GM21390 (cell line): ENCODE measurements around the gene BRPF3.

Experiments
- ATAC-seq: cut with Tn5 transposase; IDR thresholded peaks from one replicate; pipeline ENCODE4 v1.9.1; 2021; ENCODE audit not compliant: unreplicated experiment

The BRPF3 gene

DNA sequence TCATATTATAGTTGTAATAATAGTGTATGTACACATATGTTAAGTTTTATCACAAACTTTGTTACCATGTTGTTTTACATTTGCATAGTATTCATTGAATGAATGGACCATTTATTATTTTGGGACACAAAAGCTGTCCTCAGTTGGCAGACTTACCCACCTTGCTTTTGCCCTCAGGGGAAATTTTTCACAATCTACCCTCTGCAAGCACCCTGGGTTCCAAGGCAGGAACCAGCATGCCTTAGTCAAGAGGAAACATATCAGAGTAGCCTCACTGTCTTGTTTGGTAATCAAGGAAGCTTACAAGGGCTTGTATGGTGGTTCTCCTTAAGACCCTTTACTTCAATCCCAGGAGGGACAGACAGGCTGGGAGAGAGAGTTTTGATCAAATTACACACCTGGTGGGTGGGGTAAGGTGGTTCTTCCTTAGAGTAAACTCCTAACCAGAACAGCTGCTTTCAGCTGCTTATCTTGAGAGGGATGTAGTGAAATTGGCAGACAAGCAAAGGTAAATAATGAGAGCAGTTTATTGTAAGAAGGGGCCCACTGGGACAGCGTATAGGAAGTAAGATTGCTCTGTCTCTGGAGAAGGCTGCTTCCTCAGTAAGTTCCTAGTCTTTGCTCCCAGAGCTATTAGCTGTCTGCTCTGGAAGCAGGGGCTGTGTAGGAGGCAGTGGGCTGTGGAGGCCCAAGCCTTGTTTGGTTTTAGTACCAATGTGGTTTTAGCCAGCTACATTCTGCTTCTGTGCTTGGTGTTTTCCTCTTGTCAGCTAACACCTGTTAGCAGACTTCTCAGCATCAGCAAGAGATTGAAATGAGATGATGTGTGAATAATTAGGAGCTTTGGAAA is 31.1 kb downstream of the BRPF3 start:
- ATAC-seq: no peak

DNA sequence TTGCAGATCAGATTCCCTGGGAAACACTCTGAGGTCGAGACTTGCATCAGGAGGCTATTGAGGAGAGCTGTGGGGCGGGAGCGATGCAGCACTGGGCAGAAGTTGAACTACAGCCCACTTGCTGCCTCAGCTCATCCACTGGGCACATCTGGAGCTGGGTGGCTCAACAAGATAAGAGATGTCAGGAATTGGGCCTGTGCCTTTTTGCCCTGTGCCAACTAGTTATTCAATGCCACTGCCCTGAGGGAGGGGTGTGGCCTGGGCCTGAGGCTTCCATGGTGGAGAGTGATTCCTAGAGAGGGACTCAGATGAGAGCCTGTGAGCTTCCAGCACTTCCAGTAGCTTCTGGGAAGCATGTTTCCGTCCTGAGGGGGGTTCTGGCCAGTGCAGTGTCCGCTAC is 32.7 kb downstream of the BRPF3 start:
- no peak for ATAC-seq

DNA sequence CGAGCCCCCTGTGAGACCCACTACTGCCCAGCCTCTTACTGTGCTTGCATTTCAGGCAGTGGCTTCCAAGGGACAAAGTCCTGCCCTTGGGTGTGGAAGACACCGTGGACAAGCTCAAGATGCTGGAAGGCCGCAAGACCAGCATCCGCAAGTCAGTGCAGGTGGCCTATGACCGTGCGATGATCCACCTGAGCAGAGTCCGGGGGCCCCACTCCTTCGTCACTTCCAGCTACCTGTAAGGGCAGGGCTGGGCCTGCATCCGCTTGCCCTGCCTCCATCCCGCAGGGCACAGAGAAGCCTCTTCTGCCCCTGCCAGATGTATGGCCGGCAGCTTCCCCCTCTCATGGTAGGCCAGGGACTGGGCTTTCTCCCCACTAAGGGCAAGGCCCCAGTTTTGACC is 33.8 kb downstream of the BRPF3 start:
- ATAC-seq: no peak

DNA sequence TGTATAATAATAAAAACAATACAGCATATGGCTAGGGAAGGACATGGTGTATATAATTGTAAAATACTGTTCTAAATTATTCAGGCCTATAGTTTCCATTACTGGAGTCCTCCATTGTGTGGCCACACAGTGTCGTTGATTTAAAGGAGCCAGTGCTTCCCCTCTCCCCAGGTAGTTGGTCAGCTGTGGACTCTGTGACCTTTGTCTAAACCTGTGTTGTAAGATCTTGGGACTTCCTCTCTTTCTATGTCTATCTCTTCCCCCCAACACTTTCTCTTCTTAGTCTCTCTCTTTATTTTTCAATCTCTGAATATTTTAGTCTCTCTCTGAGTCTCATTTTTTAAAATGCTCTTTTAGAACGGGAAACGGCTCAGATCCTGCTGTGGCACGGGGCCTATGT is 35.6 kb downstream of the BRPF3 start:
- no peak for ATAC-seq

DNA sequence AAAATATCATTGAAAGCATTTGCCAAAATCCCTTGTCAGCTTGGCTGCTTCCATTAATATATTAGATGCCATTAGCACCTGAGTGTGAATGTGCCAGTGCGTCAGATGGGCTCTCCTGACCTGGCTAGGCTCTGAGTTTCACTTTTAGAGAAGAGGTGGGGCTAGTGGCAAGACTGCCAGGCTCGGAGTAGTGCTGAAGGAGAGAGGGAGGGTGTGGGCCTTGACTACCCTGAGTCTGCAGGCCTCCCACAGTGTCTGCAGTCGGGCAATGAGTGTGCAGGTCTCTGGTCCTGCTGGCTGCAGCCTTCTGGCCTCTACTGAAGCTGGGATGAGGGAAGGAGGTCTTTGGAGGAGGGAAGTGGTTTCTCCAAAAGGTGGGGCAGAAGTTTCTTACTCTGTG is 38.8 kb downstream of the BRPF3 start:
- no peak for ATAC-seq

DNA sequence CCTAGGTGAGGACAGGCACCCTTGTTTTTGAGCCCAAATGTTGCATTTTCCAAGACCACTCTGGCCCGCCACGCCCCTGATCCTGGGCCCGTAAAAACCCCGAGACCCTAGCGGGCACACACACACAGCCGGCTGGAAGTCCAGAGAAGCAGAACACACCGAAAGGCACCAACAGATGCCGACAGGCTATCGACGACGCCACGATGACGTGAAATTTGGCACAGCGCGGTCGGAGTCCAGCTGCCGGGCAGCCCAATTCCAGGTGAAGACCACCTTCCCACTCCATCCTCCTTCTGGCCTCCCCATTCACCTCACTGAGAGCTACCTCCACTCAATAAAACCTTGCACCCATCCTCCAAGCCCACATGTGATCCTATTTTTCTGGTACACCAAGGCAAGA is 39.3 kb downstream of the BRPF3 start:
- no peak for ATAC-seq

DNA sequence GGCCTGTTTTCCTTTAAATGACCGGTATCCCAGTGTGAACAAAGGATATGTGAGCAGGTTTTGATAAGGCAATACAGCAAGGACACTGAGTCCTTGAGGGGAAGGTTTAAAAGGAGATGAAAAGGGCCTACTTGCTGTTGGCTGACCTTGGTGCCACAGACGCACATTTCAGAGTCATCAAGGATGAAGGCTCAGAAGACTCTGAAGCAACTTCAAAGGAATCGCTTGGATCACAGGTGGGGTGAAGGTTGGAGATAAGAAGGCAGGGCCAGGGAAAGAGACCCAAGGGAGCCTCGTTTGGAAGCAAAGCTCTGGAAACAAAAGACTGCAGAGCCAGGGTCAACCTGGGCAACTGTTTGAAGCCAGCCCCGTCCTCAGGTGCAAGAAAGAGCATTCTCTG is 43.2 kb downstream of the BRPF3 start:
- ATAC-seq: no peak

DNA sequence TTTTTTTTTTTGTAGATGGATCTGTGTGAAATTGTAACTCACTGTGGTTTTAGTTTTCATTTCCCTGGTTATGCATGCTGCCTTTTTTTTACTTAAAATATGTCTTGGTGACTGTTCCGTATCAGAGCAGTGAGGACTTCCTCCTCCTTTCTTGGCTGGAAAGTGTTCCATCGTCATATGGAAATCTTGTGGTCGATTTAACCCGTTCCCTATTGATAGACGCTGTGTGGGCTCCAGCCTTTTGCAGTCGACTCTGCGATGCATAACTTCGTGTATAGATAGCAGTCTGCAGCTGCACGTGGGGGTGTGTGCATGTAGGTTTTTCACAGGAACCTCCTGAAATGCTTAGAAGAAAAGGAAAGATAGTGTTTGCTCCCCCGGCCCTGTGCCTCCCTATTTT is 45.2 kb downstream of the BRPF3 start:
- ATAC-seq: no peak

DNA sequence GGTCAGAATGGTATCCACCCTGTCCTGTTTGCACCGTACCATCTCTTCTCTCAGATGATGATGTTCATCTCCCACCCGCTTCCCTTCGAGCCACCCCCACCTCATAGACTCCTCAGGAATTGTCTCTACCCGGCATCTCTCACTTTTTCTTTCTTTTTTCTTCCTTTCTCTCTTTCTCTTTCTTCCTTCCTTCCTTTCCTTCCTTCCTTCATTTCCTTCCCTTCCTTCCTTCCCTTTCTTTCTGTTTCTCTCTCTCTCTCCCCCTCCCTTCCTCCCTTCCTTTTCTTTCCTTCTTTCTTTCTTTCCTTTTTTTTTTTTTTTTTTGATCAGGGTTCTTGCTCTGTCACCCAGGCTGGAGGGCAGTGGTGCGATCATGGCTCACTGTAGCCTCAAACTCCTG is 45.6 kb downstream of the BRPF3 start:
- ATAC-seq: no peak

DNA sequence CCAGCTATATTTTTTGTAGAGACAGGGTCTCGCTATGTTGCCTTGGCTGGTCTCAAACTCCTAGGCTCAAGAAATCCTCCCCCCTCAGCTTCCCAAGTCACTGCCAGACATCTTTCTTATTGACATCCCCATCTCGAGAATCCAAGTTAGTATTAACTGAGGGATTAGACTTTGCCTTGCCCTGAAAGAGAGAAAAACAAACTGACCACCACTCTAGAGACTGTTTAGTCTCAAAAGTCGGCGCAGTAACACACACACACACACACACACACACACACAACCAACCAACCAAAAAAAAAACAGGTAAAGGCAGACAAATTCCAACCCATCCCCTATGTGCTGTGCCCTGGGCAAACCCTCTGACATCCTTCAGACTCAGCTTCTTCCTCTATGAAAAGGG is 46.1 kb downstream of the BRPF3 start:
- no peak for ATAC-seq

DNA sequence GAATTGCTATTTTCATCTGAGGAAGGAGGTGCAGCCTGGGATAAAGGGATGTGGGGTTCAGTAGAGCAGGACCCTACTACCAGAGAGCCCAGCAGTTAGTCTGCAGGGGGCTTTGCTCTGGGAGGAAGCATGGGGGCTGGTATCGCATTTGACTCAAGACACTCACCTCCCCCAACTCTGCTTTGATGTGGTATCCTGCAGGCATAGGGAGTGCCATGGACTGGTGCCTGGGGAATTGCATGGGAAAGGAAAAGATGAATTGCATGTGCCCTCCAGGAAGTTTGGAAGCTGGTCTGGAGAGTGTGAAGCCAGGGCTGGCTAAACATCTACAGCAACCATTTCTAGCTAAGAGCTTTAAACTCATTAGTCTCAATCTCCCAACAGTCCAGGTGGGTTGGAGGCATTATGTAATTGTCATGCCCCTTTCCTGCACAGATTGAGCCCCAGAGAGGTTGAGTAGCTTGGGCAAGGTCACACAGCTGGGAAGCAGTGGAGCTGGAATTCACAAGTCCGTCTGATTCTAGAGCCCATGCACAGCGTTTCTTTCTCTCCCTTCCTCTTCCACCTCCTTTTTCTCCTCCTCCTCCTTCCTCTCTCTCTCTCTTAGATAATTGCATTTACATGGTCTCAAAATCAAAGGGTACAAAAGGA is 47.1 kb downstream of the BRPF3 start:
- ATAC-seq: no peak

DNA sequence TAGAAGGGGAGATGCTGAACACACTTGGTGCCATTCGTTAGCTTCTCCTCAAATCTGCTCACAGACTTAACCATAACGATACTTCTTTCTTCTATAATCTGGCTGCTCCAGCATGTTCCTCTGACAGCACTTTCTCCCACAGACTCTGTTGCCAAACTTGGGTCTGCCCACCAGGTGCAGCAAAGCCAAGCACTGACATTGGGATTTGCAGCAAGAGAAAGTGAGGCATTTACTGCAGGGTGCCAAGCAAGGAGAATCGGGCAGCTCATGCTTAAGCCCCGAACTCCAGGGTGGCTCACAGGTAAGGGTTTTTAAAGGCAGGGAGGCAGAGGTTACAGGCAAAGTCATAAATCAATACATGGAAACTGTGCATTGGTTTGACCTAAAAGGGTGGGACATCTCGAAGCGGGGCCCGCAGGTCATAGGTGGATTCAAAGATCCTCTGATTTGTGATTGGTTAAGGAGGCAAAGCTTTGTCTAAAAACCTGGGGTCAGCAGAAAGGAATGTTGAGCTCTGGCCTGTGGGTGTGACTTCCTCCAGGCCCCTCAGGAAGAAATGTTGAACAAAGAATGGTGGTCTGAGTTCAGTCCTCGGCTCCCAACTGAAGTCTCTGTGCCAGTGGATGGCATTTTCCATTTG is 48.2 kb downstream of the BRPF3 start:
- no peak for ATAC-seq

DNA sequence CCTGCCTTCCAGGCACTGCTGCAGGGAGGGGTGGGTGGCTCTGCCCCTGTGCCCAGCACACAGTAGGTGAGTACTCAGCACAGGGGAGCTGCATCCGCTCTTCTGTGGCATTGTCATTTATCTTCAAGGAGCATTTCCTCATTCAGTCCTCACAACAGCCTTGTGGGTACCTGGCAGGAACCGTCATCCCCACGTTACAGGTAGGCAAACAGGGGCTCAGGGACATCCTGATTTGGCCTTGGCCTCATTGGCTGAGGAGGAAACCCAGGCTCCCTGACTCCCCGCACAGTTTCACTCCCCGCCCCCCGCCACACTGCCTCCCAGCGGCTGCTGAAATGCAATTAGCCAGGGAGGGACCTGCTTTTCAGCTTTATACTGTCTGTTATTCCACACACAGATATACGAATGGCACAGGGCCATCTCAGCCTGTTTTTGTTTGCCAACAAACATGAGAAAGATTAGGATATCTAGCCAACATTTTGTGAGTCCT is 49.1 kb downstream of the BRPF3 start:
- no peak for ATAC-seq

DNA sequence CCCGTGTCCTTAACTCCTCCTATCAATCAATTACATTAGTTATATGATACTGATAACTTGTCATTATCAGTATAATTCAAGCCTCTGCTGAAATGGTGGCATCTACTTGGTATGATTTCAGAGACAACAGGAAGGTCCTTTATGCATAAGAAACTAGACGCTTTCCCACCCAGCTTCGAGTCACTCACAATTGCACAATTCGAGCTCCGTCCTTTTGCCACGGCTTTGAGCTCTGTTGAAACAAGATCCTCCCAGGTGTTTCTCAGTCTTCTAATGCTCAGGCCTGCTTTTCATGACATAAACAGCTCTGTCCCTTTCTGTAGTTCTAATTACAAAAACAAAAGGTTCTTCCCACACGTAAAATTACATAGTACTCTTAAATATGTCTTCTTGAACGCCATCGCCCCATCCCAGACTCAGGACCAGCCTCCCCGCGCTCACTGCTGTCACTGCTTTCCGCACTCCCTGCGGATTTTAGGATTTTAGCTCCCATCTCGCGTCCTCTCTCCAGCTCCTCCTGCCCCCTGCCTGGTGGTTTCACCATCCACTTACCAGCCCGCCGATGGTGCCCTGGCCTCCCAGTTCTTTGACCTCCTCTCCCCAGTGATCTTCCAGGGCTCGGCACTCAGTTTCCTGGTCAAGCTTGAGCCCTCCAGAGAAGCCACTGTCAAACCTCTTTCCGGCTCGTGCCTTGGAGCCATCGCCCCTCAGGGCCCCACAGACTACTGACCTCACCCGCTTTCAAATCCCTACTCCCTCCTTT is 50.1 kb downstream of the BRPF3 start:
- no peak for ATAC-seq

DNA sequence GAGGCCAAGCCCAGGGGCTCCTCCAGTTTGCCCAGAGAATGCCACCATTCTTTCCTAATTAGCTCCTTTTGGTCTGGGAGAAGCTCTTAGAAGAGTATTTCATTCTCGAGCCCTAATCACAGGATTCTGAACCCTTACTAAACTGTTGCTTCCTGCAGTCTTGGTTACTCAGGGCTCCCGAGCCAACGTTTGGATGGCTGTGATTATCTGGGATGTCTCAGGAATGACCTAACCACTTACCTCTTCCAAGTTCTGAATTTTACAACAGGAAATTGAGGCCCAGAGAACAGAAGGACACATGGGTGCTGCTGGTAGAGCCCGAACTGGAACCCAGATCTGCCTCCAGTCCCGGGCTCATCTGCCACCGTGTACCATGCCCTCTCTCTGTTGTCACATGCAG is 51.1 kb downstream of the BRPF3 start:
- no peak for ATAC-seq

DNA sequence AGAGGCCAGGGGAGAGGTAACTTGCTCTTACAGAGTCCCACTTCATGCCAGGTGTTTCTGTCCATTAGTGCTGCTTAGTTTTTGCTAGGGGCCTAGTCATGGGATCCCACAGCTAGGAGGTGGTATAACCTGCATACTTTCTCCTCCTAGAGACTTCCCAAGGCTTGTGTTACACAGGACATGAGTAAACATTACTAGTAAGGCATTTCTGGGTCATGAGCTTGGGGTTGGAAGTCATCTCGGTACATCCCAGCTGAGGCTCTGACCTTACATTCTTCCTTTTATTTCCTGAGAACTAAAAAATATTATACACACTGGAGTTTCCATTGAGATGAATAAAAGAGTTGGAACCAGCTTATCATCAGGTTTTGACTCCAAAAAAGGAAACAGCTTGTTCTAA is 52.4 kb downstream of the BRPF3 start:
- no peak for ATAC-seq

DNA sequence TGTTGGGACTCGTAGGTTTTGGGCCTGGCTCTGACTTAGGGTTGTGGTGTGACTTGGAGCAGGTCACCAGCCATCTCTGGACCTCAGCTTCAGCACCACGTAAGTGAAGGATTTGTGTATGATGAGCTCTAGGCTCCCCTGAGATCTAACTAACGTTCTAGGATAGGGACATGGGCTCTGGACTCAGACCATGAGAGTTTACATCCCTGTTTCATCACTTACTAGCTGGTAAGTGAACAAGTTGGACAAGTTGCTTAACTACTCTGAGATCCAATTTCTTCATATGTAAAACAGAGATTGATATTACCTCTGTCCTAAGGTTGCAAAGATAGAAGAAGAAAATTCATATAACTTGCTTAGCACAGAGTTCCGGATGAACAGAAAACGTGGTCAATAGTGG is 53.0 kb downstream of the BRPF3 start:
- ATAC-seq: no peak

DNA sequence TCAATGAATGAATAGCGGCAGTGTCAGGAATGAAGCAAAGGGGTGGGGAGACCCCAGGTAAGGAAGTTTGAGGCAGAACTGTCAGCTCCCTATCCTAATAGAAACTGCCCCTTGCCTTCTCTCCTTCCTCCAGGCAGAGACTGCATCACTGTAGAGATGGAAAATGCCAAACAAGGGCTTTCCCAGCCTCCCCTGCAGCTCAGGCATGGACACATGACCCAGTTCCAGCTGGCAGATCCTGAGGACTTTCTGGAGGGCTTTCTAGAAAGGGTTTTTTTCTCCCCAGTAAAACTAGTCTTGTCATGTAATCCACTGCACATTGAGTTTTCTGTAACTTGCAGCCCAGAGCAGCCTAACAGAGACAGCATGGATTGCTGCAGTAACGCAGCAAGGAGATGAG is 55.5 kb downstream of the BRPF3 start:
- no peak for ATAC-seq

DNA sequence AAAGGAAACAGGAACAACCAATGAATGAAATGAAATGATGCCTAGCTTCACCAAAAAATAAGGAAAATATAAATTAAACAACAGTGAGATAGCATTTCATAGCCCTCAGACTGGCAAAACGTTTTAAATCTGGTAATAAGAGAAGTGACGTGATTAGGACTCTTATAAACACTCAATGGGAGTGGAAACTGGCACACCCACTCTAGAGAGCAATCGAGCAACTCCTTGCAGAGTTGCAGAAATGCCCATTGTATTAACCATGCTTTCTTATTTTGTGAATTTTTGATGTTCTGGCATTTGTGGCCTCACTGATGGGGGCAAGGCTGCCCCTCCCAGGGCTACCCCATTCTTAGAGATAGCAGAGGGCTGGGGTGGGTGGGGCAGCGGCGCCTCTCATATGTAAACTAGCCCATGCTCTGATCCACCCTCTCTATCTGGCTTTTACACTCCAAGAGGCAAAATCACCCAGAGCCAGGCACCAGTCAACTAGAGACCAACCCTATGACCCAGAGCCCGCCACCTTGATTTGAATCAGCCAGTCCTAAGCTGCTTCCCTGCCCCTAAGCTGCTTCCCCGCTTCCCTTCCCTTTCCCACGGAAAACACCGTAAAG is 67.0 kb downstream of the BRPF3 start:
- ATAC-seq: no peak

DNA sequence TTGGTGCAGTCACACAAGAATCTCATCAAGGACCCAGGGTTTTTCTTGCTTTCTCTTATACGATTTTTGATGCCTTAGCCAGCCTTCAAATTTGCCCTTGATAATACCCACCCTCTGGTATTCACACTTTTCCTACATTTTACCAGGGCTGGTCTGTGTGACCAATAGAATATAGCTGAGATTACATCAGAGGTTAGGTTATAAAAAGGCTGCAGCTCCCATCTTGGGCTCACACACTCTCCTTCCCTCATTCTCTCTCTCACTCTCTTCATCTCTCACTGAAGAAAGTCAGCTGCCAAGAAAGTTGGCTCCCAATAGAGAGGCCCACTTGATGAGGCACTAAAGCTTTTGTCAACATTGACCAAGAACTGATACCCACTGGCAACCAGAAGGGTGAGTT is 69.2 kb downstream of the BRPF3 start:
- ATAC-seq: no peak
